HL-60 (cell line): ENCODE data around the gene NVL.

Experiments
- GABPA ChIP-seq: IDR thresholded peaks from 2 replicates; pipeline ENCODE4 v1.6.1; 2012; ENCODE audit warnings: low read depth
- POLR2AphosphoS5 ChIP-seq: IDR thresholded peaks from 2 replicates; pipeline ENCODE4 v1.6.1; 2012; ENCODE audit warnings: low read depth
- TF ChIP-seq, protein P1 (sequence below): IDR thresholded peaks from one replicate; pipeline ENCODE4 v1.5.1; 2011; ENCODE audit warnings: low read length, control low read depth, inconsistent platforms; ENCODE audit not compliant: insufficient read depth
- TF ChIP-seq, protein P2 (sequence below): IDR thresholded peaks from 2 replicates; pipeline ENCODE4 v1.6.1; 2012; ENCODE audit warnings: low read depth; ENCODE audit not compliant: insufficient replicate concordance

DNA sequence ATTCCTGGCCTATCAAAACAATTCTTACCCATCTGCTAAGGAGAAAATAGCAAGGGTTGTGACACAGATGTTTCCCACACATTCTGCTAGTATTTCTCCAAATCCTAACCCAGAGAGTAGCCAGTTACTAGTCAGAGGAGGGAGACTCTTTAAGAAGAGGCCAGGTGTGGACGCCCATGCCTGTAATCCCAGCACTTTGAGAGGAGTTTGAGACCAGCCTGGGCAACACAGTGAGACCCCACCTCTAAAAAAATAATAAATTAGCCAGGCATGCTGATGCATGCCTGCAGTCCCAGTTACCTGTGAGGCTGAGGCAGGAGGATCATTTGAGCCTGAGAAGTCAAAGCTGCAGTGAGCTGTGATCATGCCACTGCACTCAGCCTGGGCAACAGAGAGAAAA, 28.6 kb downstream of the NVL start:
- TF ChIP-seq POLR2AphosphoS5 (no peak), GABPA (no peak)
- TF ChIP-seq, protein P1, sequence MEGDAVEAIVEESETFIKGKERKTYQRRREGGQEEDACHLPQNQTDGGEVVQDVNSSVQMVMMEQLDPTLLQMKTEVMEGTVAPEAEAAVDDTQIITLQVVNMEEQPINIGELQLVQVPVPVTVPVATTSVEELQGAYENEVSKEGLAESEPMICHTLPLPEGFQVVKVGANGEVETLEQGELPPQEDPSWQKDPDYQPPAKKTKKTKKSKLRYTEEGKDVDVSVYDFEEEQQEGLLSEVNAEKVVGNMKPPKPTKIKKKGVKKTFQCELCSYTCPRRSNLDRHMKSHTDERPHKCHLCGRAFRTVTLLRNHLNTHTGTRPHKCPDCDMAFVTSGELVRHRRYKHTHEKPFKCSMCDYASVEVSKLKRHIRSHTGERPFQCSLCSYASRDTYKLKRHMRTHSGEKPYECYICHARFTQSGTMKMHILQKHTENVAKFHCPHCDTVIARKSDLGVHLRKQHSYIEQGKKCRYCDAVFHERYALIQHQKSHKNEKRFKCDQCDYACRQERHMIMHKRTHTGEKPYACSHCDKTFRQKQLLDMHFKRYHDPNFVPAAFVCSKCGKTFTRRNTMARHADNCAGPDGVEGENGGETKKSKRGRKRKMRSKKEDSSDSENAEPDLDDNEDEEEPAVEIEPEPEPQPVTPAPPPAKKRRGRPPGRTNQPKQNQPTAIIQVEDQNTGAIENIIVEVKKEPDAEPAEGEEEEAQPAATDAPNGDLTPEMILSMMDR, result no peak
- TF ChIP-seq, protein P2, sequence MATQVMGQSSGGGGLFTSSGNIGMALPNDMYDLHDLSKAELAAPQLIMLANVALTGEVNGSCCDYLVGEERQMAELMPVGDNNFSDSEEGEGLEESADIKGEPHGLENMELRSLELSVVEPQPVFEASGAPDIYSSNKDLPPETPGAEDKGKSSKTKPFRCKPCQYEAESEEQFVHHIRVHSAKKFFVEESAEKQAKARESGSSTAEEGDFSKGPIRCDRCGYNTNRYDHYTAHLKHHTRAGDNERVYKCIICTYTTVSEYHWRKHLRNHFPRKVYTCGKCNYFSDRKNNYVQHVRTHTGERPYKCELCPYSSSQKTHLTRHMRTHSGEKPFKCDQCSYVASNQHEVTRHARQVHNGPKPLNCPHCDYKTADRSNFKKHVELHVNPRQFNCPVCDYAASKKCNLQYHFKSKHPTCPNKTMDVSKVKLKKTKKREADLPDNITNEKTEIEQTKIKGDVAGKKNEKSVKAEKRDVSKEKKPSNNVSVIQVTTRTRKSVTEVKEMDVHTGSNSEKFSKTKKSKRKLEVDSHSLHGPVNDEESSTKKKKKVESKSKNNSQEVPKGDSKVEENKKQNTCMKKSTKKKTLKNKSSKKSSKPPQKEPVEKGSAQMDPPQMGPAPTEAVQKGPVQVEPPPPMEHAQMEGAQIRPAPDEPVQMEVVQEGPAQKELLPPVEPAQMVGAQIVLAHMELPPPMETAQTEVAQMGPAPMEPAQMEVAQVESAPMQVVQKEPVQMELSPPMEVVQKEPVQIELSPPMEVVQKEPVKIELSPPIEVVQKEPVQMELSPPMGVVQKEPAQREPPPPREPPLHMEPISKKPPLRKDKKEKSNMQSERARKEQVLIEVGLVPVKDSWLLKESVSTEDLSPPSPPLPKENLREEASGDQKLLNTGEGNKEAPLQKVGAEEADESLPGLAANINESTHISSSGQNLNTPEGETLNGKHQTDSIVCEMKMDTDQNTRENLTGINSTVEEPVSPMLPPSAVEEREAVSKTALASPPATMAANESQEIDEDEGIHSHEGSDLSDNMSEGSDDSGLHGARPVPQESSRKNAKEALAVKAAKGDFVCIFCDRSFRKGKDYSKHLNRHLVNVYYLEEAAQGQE, result no peak
